Measurements from ENCODE around the gene SWT1.
"Not testable (repeated sequence)": the region's sequence is repeated elsewhere in the genome, so short reads cannot be mapped to it uniquely, and the experiment has no call there.

Gene SWT1

GRCh38 chr1:185245466-185245865 lies 88.5 kb downstream of the SWT1 start:
- Histone ChIP-seq H3K27ac (no peak overlapping the region), H3K4me3 (no peak overlapping the region)
- no peak for TF ChIP-seq CTCF (IDR thresholded peaks at IDR 0.05)
- no peak for DNase-seq (ENCODE audit: low spot score)

- Histone ChIP-seq H3K27ac (no peak overlapping the region), H3K4me3 (no peak overlapping the region)
- no peak for TF ChIP-seq CTCF (IDR thresholded peaks at IDR 0.05)
- no peak for DNase-seq (ENCODE audit: low spot score)
These were observed 92.6 kb downstream of the SWT1 start for GRCh38 chr1:185249563-185249962.

GRCh38 chr1:185250063-185250462 lies 93.1 kb downstream of the SWT1 start:
- no peak for DNase-seq (ENCODE audit: low spot score)
- H3K27ac ChIP-seq: no peak overlapping the region
- no peak for TF ChIP-seq CTCF (IDR thresholded peaks at IDR 0.05)
- no peak overlapping the region for H3K4me3 ChIP-seq

- not testable (repeated sequence) for DNase-seq (ENCODE audit: low spot score); H3K27ac ChIP-seq; H3K4me3 ChIP-seq
These were observed 95.0 kb downstream of the SWT1 start for GRCh38 chr1:185251928-185252327.

- not testable (repeated sequence) for H3K27ac ChIP-seq; H3K4me3 ChIP-seq; DNase-seq (ENCODE audit: low spot score)
These were observed 95.4 kb downstream of the SWT1 start for GRCh38 chr1:185252404-185252803.

- H3K27ac ChIP-seq; DNase-seq (ENCODE audit: low spot score); H3K4me3 ChIP-seq: not testable (repeated sequence)
These were observed 98.6 kb downstream of the SWT1 start for GRCh38 chr1:185255595-185255994.

- not testable (repeated sequence) for H3K27ac ChIP-seq; H3K4me3 ChIP-seq; DNase-seq (ENCODE audit: low spot score)
These were observed 100.4 kb downstream of the SWT1 start for GRCh38 chr1:185257116-185257949.

GRCh38 chr1:185257950-185258208 lies 100.9 kb downstream of the SWT1 start:
- Histone ChIP-seq H3K27ac (no peak overlapping the region), H3K4me3 (no peak overlapping the region)
- no peak for DNase-seq (ENCODE audit: low spot score)
- no peak for TF ChIP-seq CTCF (IDR thresholded peaks at IDR 0.05)

- no peak for TF ChIP-seq CTCF (IDR thresholded peaks at IDR 0.05)
- H3K4me3 ChIP-seq: no peak overlapping the region
- H3K27ac ChIP-seq: no peak overlapping the region
- no peak for DNase-seq (ENCODE audit: low spot score)
These were observed 101.7 kb downstream of the SWT1 start for GRCh38 chr1:185258676-185259075.
